Stimulated activated CD8-positive, alpha-beta memory T cell treated with anti-CD3 and anti-CD28 coated beads, Interleukin-7, amount 100 ng/mL, for 24 hours (primary cell): Measurements from ENCODE around the gene EXOC3.
"Not testable (repeated sequence)": the region's sequence is repeated elsewhere in the genome, so short reads cannot be mapped to it uniquely, and the experiment has no call there.

Experiments used
- DNase-seq: peaks from one replicate; pipeline ENCODE4 v3.0.0-alpha.2; 2020; ENCODE audit warnings: low read depth

Gene EXOC3

GRCh38 chr5:442335-443238 is at the start of gene EXOC3:
Gene EXOC3 (plus strand): TSS chr5:443176. CDS start chr5:446206, 3,030 bp downstream.
- peak; percentile 43 for DNase-seq

- no peak for DNase-seq
Measured at GRCh38 chr5:393846-394275, 49.1 kb upstream of the EXOC3 start.

- DNase-seq = no peak
Measured at GRCh38 chr5:394671-395155, 48.3 kb upstream of the EXOC3 start.

- DNase-seq = no peak
Measured at GRCh38 chr5:395156-395920, 47.6 kb upstream of the EXOC3 start.

GRCh38 chr5:395921-396530 is 47.0 kb upstream of the EXOC3 start:
- no peak for DNase-seq

- no peak for DNase-seq
Measured at GRCh38 chr5:396531-396961, 46.4 kb upstream of the EXOC3 start.

GRCh38 chr5:398141-398474 is 44.9 kb upstream of the EXOC3 start:
- not testable (repeated sequence) for DNase-seq

- DNase-seq = no peak
Measured at GRCh38 chr5:398475-399295, 44.3 kb upstream of the EXOC3 start.

- peak; percentile 37 for DNase-seq
Measured at GRCh38 chr5:399296-400281, 43.4 kb upstream of the EXOC3 start.

GRCh38 chr5:400282-401145 is 42.5 kb upstream of the EXOC3 start:
- no peak for DNase-seq

GRCh38 chr5:401146-402034 is 41.6 kb upstream of the EXOC3 start:
- DNase-seq = no peak

GRCh38 chr5:402219-402614 is 40.8 kb upstream of the EXOC3 start:
- DNase-seq = not testable (repeated sequence)

GRCh38 chr5:402615-403359 is 40.2 kb upstream of the EXOC3 start:
- DNase-seq = no peak

- DNase-seq = no peak
Measured at GRCh38 chr5:403995-404394, 39.0 kb upstream of the EXOC3 start.

- DNase-seq = no peak
Measured at GRCh38 chr5:404666-405241, 38.2 kb upstream of the EXOC3 start.

- no peak for DNase-seq
Measured at GRCh38 chr5:405421-405820, 37.6 kb upstream of the EXOC3 start.

GRCh38 chr5:406041-406440 is 36.9 kb upstream of the EXOC3 start:
- no peak for DNase-seq
